AG04450 (cell line): ENCODE measurements around the gene ZNF277. TPM values are rescaled to one million over a fixed set of nuclear protein-coding genes. Genes with fewer than 3 reads are reported as not detected.

Experiments
- CTCF ChIA-PET: fragments of 300-600, 350-600 bp; formaldehyde crosslinking; extraction: SDS; loops from one replicate; lab custom pipeline; 2022; ENCODE audit warnings: antibody characterized with exemption, inconsistent platforms; lab: Charles Lee
- POLR2A ChIA-PET: fragments of 350-600 bp; formaldehyde crosslinking; extraction: SDS; loops from one replicate; lab custom pipeline; 2021; ENCODE audit warnings: antibody characterized with exemption, inconsistent platforms; lab: Yijun Ruan, JAX
- DNase-seq: peaks from one replicate; pipeline ENCODE4 v3.0.0-alpha.2; 2011; ENCODE audit warnings: low read depth, low spot score
- H3K27ac ChIP-seq: one replicate; pipeline ENCODE4 v1.5.1; 2012; ENCODE audit warnings: low read depth, low read length, control low read depth
- H3K27me3 ChIP-seq: one replicate; pipeline ENCODE4 v1.6.0; 2012; ENCODE audit warnings: low read length; ENCODE audit not compliant: control insufficient read depth, insufficient read depth
- H3K4me3 ChIP-seq: 2 replicates; pipeline ENCODE4 v1.5.1; 2011; ENCODE audit warnings: mild to moderate bottlenecking, low read depth, low read length, control low read depth
- H3K9me3 ChIP-seq: 2 replicates; pipeline ENCODE4 v1.5.1; 2012; ENCODE audit warnings: low read length; ENCODE audit not compliant: control insufficient read depth, insufficient read depth
- CTCF ChIP-seq: IDR thresholded peaks from 2 replicates; pipeline ENCODE4 v1.5.1; 2011; ENCODE audit warnings: low read depth, low read length, control low read depth, inconsistent platforms
- polyA plus RNA-seq: library from polyadenylated mRNA; depleted of rRNA; stranded (reverse); fragments of >200 nt; gene quantifications from 2 replicates; pipeline ENCODE4 v1.2.3, GENCODE V29; 2011

ZNF277 gene
- polyA plus RNA-seq, 1 experiment = 30.3 TPM

- DNase-seq = no peak
- TF ChIP-seq CTCF = no peak
- Histone ChIP-seq H3K27me3 (no peaks in the 10 kb centered on the region), H3K4me3 (no peak overlapping the region), H3K27ac (no peak overlapping the region), H3K9me3 (no peaks in the 10 kb centered on the region)
- ChIA-PET POLR2A (no interaction called here), CTCF (no interaction called here)
These were observed 37.6 kb upstream of the ZNF277 start for GRCh38 chr7:112168915-112169314.

GRCh38 chr7:112171673-112172072 lies 34.8 kb upstream of the ZNF277 start:
- POLR2A ChIA-PET = no interaction called here
- CTCF ChIA-PET = no interaction called here
- Histone ChIP-seq H3K27ac (no peak overlapping the region), H3K9me3 (no peaks in the 10 kb centered on the region), H3K4me3 (no peak overlapping the region), H3K27me3 (no peaks in the 10 kb centered on the region)
- no peak for TF ChIP-seq CTCF
- DNase-seq = no peak

- ChIA-PET CTCF (no interaction called here), POLR2A (no interaction called here)
- Histone ChIP-seq H3K9me3 (no peaks in the 10 kb centered on the region), H3K27ac (no peak overlapping the region), H3K27me3 (no peaks in the 10 kb centered on the region), H3K4me3 (no peak overlapping the region)
- no peak for TF ChIP-seq CTCF
- no peak for DNase-seq
These were observed 33.5 kb upstream of the ZNF277 start for GRCh38 chr7:112172870-112173567.

GRCh38 chr7:112173568-112173905 lies 33.0 kb upstream of the ZNF277 start:
- DNase-seq = no peak
- CTCF ChIA-PET = no interaction called here
- no peak overlapping the region for H3K4me3 ChIP-seq
- no peak overlapping the region for H3K27ac ChIP-seq
- no peak for TF ChIP-seq CTCF
- no peaks in the 10 kb centered on the region for H3K9me3 ChIP-seq
- H3K27me3 ChIP-seq = no peaks in the 10 kb centered on the region
- POLR2A ChIA-PET = no interaction called here

- POLR2A ChIA-PET = no interaction called here
These were observed 32.3 kb upstream of the ZNF277 start for GRCh38 chr7:112174192-112174591.

More at GRCh38 chr7:112174192-112174591, 32.3 kb upstream of the ZNF277 start:
- DNase-seq = no peak
- no peak overlapping the region for H3K4me3 ChIP-seq
- no peaks in the 10 kb centered on the region for H3K9me3 ChIP-seq
- H3K27me3 ChIP-seq = no peaks in the 10 kb centered on the region
- CTCF ChIA-PET = no interaction called here
- TF ChIP-seq CTCF = no peak
- H3K27ac ChIP-seq = no peak overlapping the region
